ENCODE data around the gene OLIG3. TPM values are rescaled to one million over a fixed set of nuclear protein-coding genes. Genes with fewer than 3 reads are reported as not detected.

The OLIG3 gene
- total and polyA plus RNA-seq, 9 donors, result not detected

DNA sequence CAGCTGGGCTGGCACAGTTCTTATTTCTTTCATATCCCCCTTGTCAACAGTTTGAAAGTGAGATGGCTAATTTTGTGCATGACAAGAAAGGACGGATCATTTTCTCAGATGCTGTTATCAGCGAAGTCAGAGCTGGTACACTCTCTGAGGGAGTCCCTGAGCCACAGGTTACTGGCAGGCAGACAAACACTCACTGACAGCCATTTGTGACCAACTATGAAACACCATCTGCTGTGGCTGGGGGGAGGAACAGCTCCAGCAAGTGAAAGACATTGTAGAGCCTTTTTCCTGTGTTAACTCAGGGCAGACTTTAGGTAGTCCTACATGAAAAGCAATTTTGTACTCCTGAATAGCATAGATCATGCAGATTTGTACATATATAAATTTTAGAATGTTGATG lies 22.2 kb downstream of the OLIG3 start:
- Histone ChIP-seq H3K27ac (ENCODE audit: low read length) (no peak overlapping the region), H3K4me3 (ENCODE audit: low read length) (no peak overlapping the region), H3K9me3 (replicated peaks; ENCODE audit: control insufficient read depth, low read depth, low read length) (no peaks in the 10 kb centered on the region), H3K27me3 (ENCODE audit: control insufficient read depth, insufficient read depth, low read length) (peaks cover 11% of the 10 kb centered on the region), H3K4me1 (ENCODE audit: control insufficient read depth, insufficient read depth, low read length) (no peaks in the 10 kb centered on the region), H3K36me3 (ENCODE audit: control insufficient read depth, insufficient read depth, low read length) (no peaks in the 10 kb centered on the region)
- DNase-seq, result no peak
- WGBS (ENCODE audit: insufficient coverage), result 65% methylated on average over 2 of the region's 2 CpGs

DNA sequence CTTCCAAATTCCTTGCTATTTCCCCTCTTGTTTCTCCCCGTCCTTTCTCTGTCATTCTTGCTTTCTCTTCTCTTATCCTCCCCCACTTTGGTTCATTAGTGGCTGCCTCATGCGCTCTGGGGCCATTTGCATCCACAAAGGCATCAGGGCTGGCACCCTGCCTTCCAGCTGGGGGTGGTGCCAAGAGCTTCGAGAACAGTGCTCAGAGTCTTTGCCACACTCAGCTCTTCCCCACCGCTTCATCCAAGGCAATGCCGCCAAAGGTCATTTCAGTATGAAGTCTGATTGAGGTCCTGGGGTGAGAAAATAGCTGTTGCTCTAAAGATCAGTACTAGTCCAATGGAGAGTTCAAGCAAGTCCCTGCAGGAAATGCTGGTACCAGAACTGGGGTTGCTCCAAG lies 22.7 kb downstream of the OLIG3 start:
- Histone ChIP-seq H3K27ac (ENCODE audit: low read length) (no peak overlapping the region), H3K9me3 (replicated peaks; ENCODE audit: control insufficient read depth, low read depth, low read length) (no peaks in the 10 kb centered on the region), H3K4me3 (ENCODE audit: low read length) (no peak overlapping the region), H3K4me1 (ENCODE audit: control insufficient read depth, insufficient read depth, low read length) (no peaks in the 10 kb centered on the region), H3K36me3 (ENCODE audit: control insufficient read depth, insufficient read depth, low read length) (no peaks in the 10 kb centered on the region), H3K27me3 (ENCODE audit: control insufficient read depth, insufficient read depth, low read length) (peaks cover 11% of the 10 kb centered on the region)
- no peak for DNase-seq
- WGBS (ENCODE audit: insufficient coverage), result 64% methylated on average over 4 of the region's 5 CpGs

DNA sequence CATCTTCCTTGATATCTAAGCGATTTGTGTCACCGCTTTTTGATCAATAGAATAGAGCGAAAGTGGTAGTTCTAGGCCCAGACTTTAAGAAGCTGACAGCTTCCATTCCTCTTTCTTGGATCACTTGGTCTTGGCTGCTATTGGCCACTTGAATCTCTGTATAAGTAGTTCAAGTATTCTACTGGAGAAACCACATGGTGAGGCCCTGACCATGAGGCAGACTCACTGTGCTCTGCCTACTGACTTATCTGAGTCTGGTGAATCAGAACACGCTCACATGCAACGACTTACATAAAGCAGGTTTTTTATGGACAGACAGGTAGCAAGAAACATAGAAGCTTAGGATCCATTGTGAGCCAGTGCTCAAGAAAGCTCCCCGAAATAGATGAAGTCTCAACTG lies 27.0 kb downstream of the OLIG3 start:
- H3K27ac ChIP-seq (ENCODE audit: low read length), result no peak overlapping the region
- H3K4me3 ChIP-seq (ENCODE audit: low read length), result no peak overlapping the region
- H3K27me3 ChIP-seq (ENCODE audit: control insufficient read depth, insufficient read depth, low read length), result peaks cover 4% of the 10 kb centered on the region
- no peaks in the 10 kb centered on the region for H3K4me1 ChIP-seq (ENCODE audit: control insufficient read depth, insufficient read depth, low read length)
- no peaks in the 10 kb centered on the region for H3K36me3 ChIP-seq (ENCODE audit: control insufficient read depth, insufficient read depth, low read length)
- WGBS (ENCODE audit: insufficient coverage), result 92% methylated on average over 5 of the region's 6 CpGs
- no peaks in the 10 kb centered on the region for H3K9me3 ChIP-seq (replicated peaks; ENCODE audit: control insufficient read depth, low read depth, low read length)
- no peak for DNase-seq

DNA sequence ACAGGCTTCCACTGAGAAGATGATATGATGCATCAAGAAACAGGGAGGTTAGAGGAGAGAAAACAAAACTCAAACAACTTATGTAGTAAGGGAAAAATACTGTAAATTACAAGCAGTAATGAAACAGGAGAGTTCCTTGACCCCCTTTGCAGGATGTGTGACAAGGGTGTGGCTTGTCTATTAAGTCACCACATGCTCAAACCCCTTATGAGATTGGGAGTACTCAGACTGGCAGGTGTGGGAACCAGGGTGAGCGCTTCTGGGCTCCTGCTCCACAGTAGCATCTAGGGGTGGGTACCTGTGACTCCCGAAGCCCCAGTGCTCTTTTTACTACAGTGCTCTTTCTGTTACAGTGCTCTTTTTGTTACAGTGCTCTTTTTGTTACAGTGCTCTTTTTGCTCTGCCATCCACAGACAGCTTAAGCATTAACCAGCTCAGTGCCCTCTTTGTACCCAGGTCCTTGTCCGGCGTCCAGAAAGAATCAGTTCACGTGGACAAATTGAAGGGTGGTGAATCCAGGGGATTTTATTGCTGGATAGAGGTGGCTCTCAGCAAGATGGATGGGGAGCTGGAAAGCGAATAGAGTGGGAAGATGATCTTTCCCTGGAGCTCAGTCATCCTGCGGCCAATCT lies 28.7 kb downstream of the OLIG3 start:
- DNase-seq, result no peak
- H3K36me3 ChIP-seq (ENCODE audit: control insufficient read depth, insufficient read depth, low read length), result no peaks in the 10 kb centered on the region
- 60% methylated on average over 2 of the region's 7 CpGs for WGBS (ENCODE audit: insufficient coverage)
- no peaks in the 10 kb centered on the region for H3K4me1 ChIP-seq (ENCODE audit: control insufficient read depth, insufficient read depth, low read length)
- H3K4me3 ChIP-seq (ENCODE audit: low read length), result no peak overlapping the region
- H3K27me3 ChIP-seq (ENCODE audit: control insufficient read depth, insufficient read depth, low read length), result no peaks in the 10 kb centered on the region
- no peaks in the 10 kb centered on the region for H3K9me3 ChIP-seq (replicated peaks; ENCODE audit: control insufficient read depth, low read depth, low read length)
- H3K27ac ChIP-seq (ENCODE audit: low read length), result no peak overlapping the region

DNA sequence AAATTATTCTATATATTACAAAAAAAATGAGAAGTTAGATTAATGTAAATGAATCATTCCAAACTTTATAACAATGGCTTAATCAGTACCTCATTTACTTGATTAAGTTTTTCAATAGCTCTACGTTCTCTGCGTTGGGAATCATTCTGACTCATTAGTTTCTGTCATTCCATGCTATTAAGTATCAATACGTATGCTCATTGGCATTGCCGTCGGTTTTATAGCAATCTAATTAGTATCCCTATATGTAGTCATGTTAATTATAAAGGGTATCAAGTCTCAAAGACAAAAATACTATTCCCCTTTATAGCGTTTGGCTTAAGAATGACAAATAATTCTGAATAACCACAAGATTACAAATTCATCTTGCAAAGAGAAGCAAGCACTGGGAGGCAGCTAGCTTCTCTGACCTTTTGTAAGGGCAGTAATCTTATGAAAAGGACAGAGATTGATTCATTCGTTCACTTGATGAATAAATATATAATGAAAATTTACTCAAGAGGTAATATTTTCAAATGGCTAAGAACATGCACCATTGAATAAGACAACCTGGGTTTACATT lies 41.8 kb downstream of the OLIG3 start:
- Histone ChIP-seq H3K4me3 (ENCODE audit: low read length) (no peak overlapping the region), H3K9me3 (replicated peaks; ENCODE audit: control insufficient read depth, low read depth, low read length) (no peaks in the 10 kb centered on the region), H3K4me1 (ENCODE audit: control insufficient read depth, insufficient read depth, low read length) (no peaks in the 10 kb centered on the region), H3K27ac (ENCODE audit: low read length) (no peak overlapping the region), H3K27me3 (ENCODE audit: control insufficient read depth, insufficient read depth, low read length) (no peaks in the 10 kb centered on the region), H3K36me3 (ENCODE audit: control insufficient read depth, insufficient read depth, low read length) (no peaks in the 10 kb centered on the region)
- WGBS (ENCODE audit: insufficient coverage), result no CpG with 5 or more reads among the region's 7 CpGs
- no peak for DNase-seq

DNA sequence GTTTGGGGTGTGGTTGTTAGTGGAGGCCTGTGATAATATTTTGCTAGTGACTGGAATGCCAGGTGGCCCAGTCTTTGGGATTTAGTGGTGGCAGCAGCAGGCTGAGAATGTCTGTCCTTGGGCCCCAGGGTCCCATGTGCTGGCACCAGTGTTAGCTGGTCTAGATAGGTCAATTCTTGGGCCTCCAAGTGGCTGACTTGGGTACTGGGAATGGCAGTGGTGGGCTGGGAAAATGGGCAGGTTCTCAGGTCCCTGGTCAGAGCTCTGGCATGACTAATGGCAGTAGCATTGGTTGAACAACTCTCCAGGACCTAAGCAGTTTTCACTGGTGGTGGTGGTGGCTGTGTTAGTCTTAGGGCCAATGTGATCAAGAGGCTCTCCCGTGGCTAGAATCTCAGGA lies 50.3 kb downstream of the OLIG3 start:
- no peak overlapping the region for H3K27ac ChIP-seq (ENCODE audit: low read length)
- H3K4me3 ChIP-seq (ENCODE audit: low read length), result no peak overlapping the region
- no peak for DNase-seq
- no peaks in the 10 kb centered on the region for H3K4me1 ChIP-seq (ENCODE audit: control insufficient read depth, insufficient read depth, low read length)
- no peaks in the 10 kb centered on the region for H3K9me3 ChIP-seq (replicated peaks; ENCODE audit: control insufficient read depth, low read depth, low read length)
- H3K27me3 ChIP-seq (ENCODE audit: control insufficient read depth, insufficient read depth, low read length), result no peaks in the 10 kb centered on the region
- no peaks in the 10 kb centered on the region for H3K36me3 ChIP-seq (ENCODE audit: control insufficient read depth, insufficient read depth, low read length)
- WGBS (ENCODE audit: insufficient coverage), result no CpG with 5 or more reads among the region's 1 CpG

All from muscle of leg (tissue), 11 donors.